K562 (cell line): ENCODE measurements around the gene CD4. TPM values are rescaled to one million over a fixed set of nuclear protein-coding genes. Genes with fewer than 3 reads are reported as not detected.

Experiments used
- HNRNPL ChIP-seq: fragments of 200-400 bp; formaldehyde crosslinking; IDR thresholded peaks from 2 replicates; pipeline ENCODE4 v1.6.1; 2017; ENCODE audit warnings: low read depth, mild to moderate bottlenecking, low read length
- PBX2 ChIP-seq, 2 experiments: IDR thresholded peaks in 1 of 2; conservative IDR thresholded peaks in 1 of 2; 2 replicates each; pipeline ENCODE4 v1.6.1; 2016; ENCODE audit warnings: low read depth in 2 of 2, mild to moderate bottlenecking in 1 of 2, missing compliant biosample characterization in 1 of 2, missing genetic modification characterization in 1 of 2, moderate library complexity in 1 of 2
- PURB ChIP-seq: sonication (generic); formaldehyde crosslinking; IDR thresholded peaks from 2 replicates; pipeline ENCODE4 v1.9.0; 2021; ENCODE audit warnings: low read depth, mild to moderate bottlenecking, missing genetic modification reagents
- ZKSCAN8 ChIP-seq: fragments of 200-800 bp; sonication (Bioruptor generic); IDR thresholded peaks from 2 replicates; pipeline ENCODE4 v1.6.1; 2016; ENCODE audit warnings: missing genetic modification characterization, missing compliant biosample characterization
- ZNF12 ChIP-seq: sonication (generic); formaldehyde crosslinking; IDR thresholded peaks from 2 replicates; pipeline ENCODE4 v1.4.0; 2020; ENCODE audit warnings: mild to moderate bottlenecking, missing genetic modification reagents
- polyA plus RNA-seq, 8 experiments: library from polyadenylated mRNA; depleted of rRNA in 4 of 8; stranded (reverse) in 5 of 8; unstranded in 3 of 8; fragments of >200 nt; fragmentation: Nextera tagmentation in 2 of 8; fragmentation: Illumina TruSeq in 1 of 8; extraction: Ambion mirVana in 2 of 8; extraction: Trizol in 1 of 8; gene quantifications; 2 replicates each; pipeline versions ENCODE4 v1.2.1 to v1.2.3, GENCODE V29; 2011 to 2014; ENCODE audit warnings: inconsistent platforms in 1 of 8, missing spikeins in 1 of 8
- total RNA-seq, 7 experiments: library from RNA; depleted of rRNA in 6 of 7; stranded (reverse); fragments of >200 nt in 6 of 7; fragmentation: Illumina TruSeq in 2 of 7; extraction: Trizol in 2 of 7; gene quantifications; 2 replicates each; pipeline versions ENCODE4 v1.2.1 to v1.2.3, GENCODE V29; 2011 to 2021; ENCODE audit warnings: low replicate concordance in 1 of 7

CD4 gene
- total and polyA plus RNA-seq, 9 of the 15 experiments (the other 6 are each of a cell fraction or from before 2014, with no cell fraction given), result 0.06 to 0.27 (median 0.09) TPM; not detected in 5

- no peak for TF ChIP-seq ZKSCAN8 (CRISPR knock-in tag)
- peak; percentile 55; the same call in 1 of the 2 replicates for TF ChIP-seq HNRNPL
- TF ChIP-seq ZNF12 (CRISPR knock-in tag), result no peak
- TF ChIP-seq PURB (CRISPR knock-in tag), result no peak
- no peak for TF ChIP-seq PBX2 (CRISPR knock-in tag; IDR thresholded peaks at IDR 0.05; ENCODE audit: low read depth)
- no peak for TF ChIP-seq PBX2 (tag; conservative IDR thresholded peaks at IDR 0.05; ENCODE audit: low read depth)
Measured at GRCh38 chr12:6752921-6753771, 36.2 kb upstream of the CD4 start, which contains the start of gene MLF2 (continued).
